ENCODE results near the gene OR6C1. TPM values are rescaled to one million over a fixed set of nuclear protein-coding genes. Genes with fewer than 3 reads are reported as not detected.

The OR6C1 gene
- total and polyA plus RNA-seq, 2 of the 8 experiments (the other 6 are each of a cell fraction or from before 2014, with no cell fraction given): not detected

GRCh38 chr12:55365086-55365485, 50.9 kb downstream of the OR6C1 start:
- no peak overlapping the region for H2BK20ac ChIP-seq (ENCODE audit: low read length)
- H2BK15ac ChIP-seq (ENCODE audit: low read length): no peak overlapping the region
- no peak overlapping the region for H3K18ac ChIP-seq (ENCODE audit: extremely low read depth, low read length)
- no peaks in the 10 kb centered on the region for H3K79me2 ChIP-seq (ENCODE audit: control insufficient read depth in 1 of 2, insufficient read depth in 2 of 2, low read length in 2 of 2)
- POLR2A ChIA-PET (ENCODE audit: partially characterized antibody): no interaction called here
- H3K56ac ChIP-seq (replicated peaks; ENCODE audit: insufficient read length, low read depth, low read length): no peak overlapping the region
- H3K27me3 ChIP-seq (replicated peaks in 1 of 4; ENCODE audit: control insufficient read depth in 3 of 4, extremely low read depth in 1 of 4, insufficient read depth in 3 of 4, low read length in 3 of 4): no peaks in the 10 kb centered on the region
- FAIRE-seq: no peak
- H3K23me2 ChIP-seq (ENCODE audit: low read depth, low read length): no peaks in the 10 kb centered on the region
- no peak overlapping the region for H3K9ac ChIP-seq (replicated peaks in 1 of 4; ENCODE audit: extremely low read depth in 1 of 4, low read depth in 3 of 4, low read length in 3 of 4)
- H4K20me1 ChIP-seq (replicated peaks in 1 of 2; ENCODE audit: control insufficient read depth in 1 of 2, insufficient read depth in 2 of 2, low read length in 2 of 2): no peaks in the 10 kb centered on the region
- H3K23ac ChIP-seq (ENCODE audit: insufficient read length): no peak overlapping the region
- H4K5ac ChIP-seq (ENCODE audit: insufficient read length, low read depth, low read length): no peak overlapping the region
- H3K79me1 ChIP-seq (ENCODE audit: low read depth, low read length): no peaks in the 10 kb centered on the region
- no peak overlapping the region for H2AFZ ChIP-seq (ENCODE audit: low read length)
- no peak for TF ChIP-seq NANOG (IDR thresholded peaks at IDR 0.05; ENCODE audit: insufficient read depth, low read depth, low read length, poor library complexity, severe bottlenecking)
- TF ChIP-seq GTF2F1 (IDR thresholded peaks at IDR 0.05; ENCODE audit: borderline replicate concordance, low read depth, low read length): no peak
- no peak for TF ChIP-seq ATF3 (IDR thresholded peaks at IDR 0.05; ENCODE audit: insufficient read depth, low read depth, low read length)
- TF ChIP-seq JUN (IDR thresholded peaks at IDR 0.05; ENCODE audit: low read depth, low read length): no peak
- no peak for TF ChIP-seq POLR2A (IDR thresholded peaks at IDR 0.05; ENCODE audit: control extremely low read depth in 1 of 2, low read depth in 2 of 2, low read length in 2 of 2)
- TF ChIP-seq YY1 (IDR thresholded peaks at IDR 0.05; ENCODE audit: low read depth, low read length): no peak
- TF ChIP-seq PHF8 (conservative IDR thresholded peaks at IDR 0.05; ENCODE audit: low read depth, low read length): no peak
- no peak for TF ChIP-seq RAD21 (IDR thresholded peaks at IDR 0.05 in 1 of 2, conservative IDR thresholded peaks at IDR 0.05 in 1 of 2; ENCODE audit: low read depth in 2 of 2, low read length in 2 of 2)
- TF ChIP-seq CHD1 (IDR thresholded peaks at IDR 0.05; ENCODE audit: low read depth, low read length): no peak
- WGBS, 2 experiments (ENCODE audit: extremely low coverage in 1 of 2, insufficient coverage in 1 of 2, insufficient read length in 1 of 2, insufficient replicate concordance in 2 of 2, low coverage in 1 of 2, low lambda C conversion rate in 2 of 2, missing lambda C conversion rate in 1 of 2): 91% methylated on average over 3 of the region's 3 CpGs; no CpG with 5 or more reads in 1 of the 2 experiments
- no peaks in the 10 kb centered on the region for H3K9me3 ChIP-seq (ENCODE audit: insufficient read depth in 2 of 2, low read depth in 1 of 2, low read length in 1 of 2)
- no peak overlapping the region for H2BK5ac ChIP-seq (ENCODE audit: low read depth, low read length)
- H3K4ac ChIP-seq (replicated peaks; ENCODE audit: insufficient read length, low read depth, low read length): no peak overlapping the region
- no peak overlapping the region for H3K27ac ChIP-seq (ENCODE audit: low read depth, low read length)
- DNase-seq (ENCODE audit: low read depth in 1 of 2, low spot score in 2 of 2): no peak
- H3K4me1 ChIP-seq (replicated peaks in 1 of 4; ENCODE audit: control insufficient read depth in 3 of 4, insufficient read depth in 4 of 4, low read length in 3 of 4): no peaks in the 10 kb centered on the region
- H3K4me3 ChIP-seq (ENCODE audit: extremely low read depth in 1 of 4, insufficient read depth in 2 of 4, low read depth in 3 of 4, low read length in 4 of 4): no peak overlapping the region
- no peak overlapping the region for H4K91ac ChIP-seq (replicated peaks; ENCODE audit: insufficient read length, low read length)
- no peak overlapping the region for H2BK12ac ChIP-seq (ENCODE audit: low read depth, low read length)
- no peak overlapping the region for H4K8ac ChIP-seq (ENCODE audit: extremely low read depth, insufficient read depth, low read length)
- H2AK5ac ChIP-seq (ENCODE audit: low read depth, low read length): no peak overlapping the region
- no peak overlapping the region for H3K14ac ChIP-seq (ENCODE audit: insufficient read length)
- CTCF ChIA-PET (ENCODE audit: partially characterized antibody): no interaction called here
- H3K4me2 ChIP-seq (ENCODE audit: insufficient read depth in 1 of 2, low read depth in 2 of 2, low read length in 2 of 2): no peak overlapping the region
- no peak overlapping the region for H2BK120ac ChIP-seq (replicated peaks; ENCODE audit: low read depth, low read length)
- H3K36me3 ChIP-seq (ENCODE audit: control insufficient read depth in 2 of 4, insufficient read depth in 4 of 4, low read length in 3 of 4): no peaks in the 10 kb centered on the region
